ENCODE results near the gene MYBBP1A. TPM values are rescaled to one million over a fixed set of nuclear protein-coding genes. Genes with fewer than 3 reads are reported as not detected.
"Not testable (repeated sequence)": the region's sequence is repeated elsewhere in the genome, so short reads cannot be mapped to it uniquely, and the experiment has no call there.

The MYBBP1A gene
- total RNA-seq, 5 donors from 2014 or later (not counting 1 experiment from before 2014, with no cell fraction given) = 57.0 to 102 (median 94.2) TPM

- peaks cover 20 to 29% of the 10 kb centered on the region in 2 donors for H3K27me3 Mint-ChIP-seq
- H3K27me3 ChIP-seq (replicated peaks in 1 of 2; ENCODE audit: control insufficient read depth in 2 of 2, extremely low read depth in 1 of 2, insufficient read depth in 2 of 2, low read length in 1 of 2) = peaks cover 0 to 54% of the 10 kb centered on the region in 2 experiments
- H3K4me3 ChIP-seq (ENCODE audit: control insufficient read depth in 1 of 2, extremely low read depth in 1 of 2, low read length in 1 of 2); H3K4me1 ChIP-seq (ENCODE audit: control insufficient read depth in 1 of 2, extremely low read depth in 1 of 2, insufficient read depth in 2 of 2, low read length in 2 of 2); POLR2A ChIA-PET; H3K27ac Mint-ChIP-seq; H3K27ac ChIP-seq (ENCODE audit: low read length); H3K36me3 Mint-ChIP-seq; CTCF ChIA-PET; H3K36me3 ChIP-seq (ENCODE audit: control insufficient read depth in 2 of 2, extremely low read depth in 1 of 2, insufficient read depth in 1 of 2, low read length in 1 of 2); H3K9me3 Mint-ChIP-seq; H3K9me3 ChIP-seq; ATAC-seq (replicated peaks in 1 of 4); DNase-seq; H3K4me3 Mint-ChIP-seq; H3K4me1 Mint-ChIP-seq: not testable (repeated sequence)
- 71% methylated on average over 10 of the region's 11 CpGs for WGBS (ENCODE audit: insufficient coverage)
These were observed 34.9 kb upstream of the MYBBP1A start for GRCh38 chr17:4590042-4590441.

DNA sequence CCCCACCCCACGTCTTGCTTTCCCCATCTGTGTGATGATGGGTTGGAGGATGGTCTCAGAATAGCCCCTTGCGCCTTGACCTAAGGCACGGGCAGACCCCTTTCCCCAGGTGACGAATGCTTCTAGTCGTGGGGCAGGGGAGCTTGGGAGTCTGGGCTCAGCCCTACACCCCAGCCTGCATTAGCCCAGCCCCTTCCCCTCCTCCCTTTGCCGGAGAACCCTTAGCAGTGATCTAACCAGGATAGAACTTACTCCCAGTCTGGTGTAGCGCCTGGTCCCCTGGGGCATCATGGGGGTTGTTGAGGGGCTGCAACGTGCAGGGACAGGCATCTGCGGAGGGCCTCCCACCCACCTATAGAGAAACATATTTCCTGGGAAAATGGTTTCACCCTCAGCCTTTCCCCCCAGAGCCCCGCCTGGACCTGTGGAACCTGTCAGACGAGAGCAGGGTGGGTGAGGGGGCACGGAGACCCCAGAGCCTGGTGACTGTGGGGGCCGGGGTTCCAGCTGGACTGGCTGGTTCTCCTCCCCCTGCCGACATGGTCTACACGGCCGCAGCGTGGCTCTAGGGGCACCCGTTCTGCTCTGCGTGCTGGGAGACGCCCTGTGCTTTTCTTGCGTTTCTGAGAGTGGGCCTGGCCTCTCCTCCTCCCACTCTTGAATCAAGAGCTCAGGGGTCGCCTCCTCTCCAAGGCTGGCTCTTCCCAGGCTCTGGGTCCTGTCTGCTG, 33.9 kb upstream of the MYBBP1A start:
- Histone ChIP-seq H3K4me1 (ENCODE audit: control insufficient read depth in 1 of 2, extremely low read depth in 1 of 2, insufficient read depth in 2 of 2, low read length in 2 of 2) (peaks cover 0 to 2% of the 10 kb centered on the region in 2 experiments), H3K9me3 (no peaks in the 10 kb centered on the region), H3K27me3 (replicated peaks in 1 of 2; ENCODE audit: control insufficient read depth in 2 of 2, extremely low read depth in 1 of 2, insufficient read depth in 2 of 2, low read length in 1 of 2) (peaks cover 0 to 52% of the 10 kb centered on the region in 2 experiments), H3K36me3 (ENCODE audit: control insufficient read depth in 2 of 2, extremely low read depth in 1 of 2, insufficient read depth in 1 of 2, low read length in 1 of 2) (no peaks in the 10 kb centered on the region), H3K27ac (ENCODE audit: low read length) (no peak overlapping the region), H3K4me3 (ENCODE audit: control insufficient read depth in 1 of 2, extremely low read depth in 1 of 2, low read length in 1 of 2) (no peak overlapping the region)
- no peak for DNase-seq
- H3K4me3 Mint-ChIP-seq = no peak overlapping the region
- no peak for ATAC-seq (replicated peaks in 1 of 4)
- WGBS (ENCODE audit: insufficient coverage) = 73% methylated on average over 15 of the region's 22 CpGs
- peaks cover 0 to 5% (median 0%) of the 10 kb centered on the region in 3 donors for H3K4me1 Mint-ChIP-seq
- ChIA-PET POLR2A (no interaction called here), CTCF (no interaction called here)
- no peaks in the 10 kb centered on the region for H3K9me3 Mint-ChIP-seq
- H3K36me3 Mint-ChIP-seq = no peaks in the 10 kb centered on the region
- no peak overlapping the region for H3K27ac Mint-ChIP-seq
- H3K27me3 Mint-ChIP-seq = peaks cover 20 to 29% of the 10 kb centered on the region in 2 donors

DNA sequence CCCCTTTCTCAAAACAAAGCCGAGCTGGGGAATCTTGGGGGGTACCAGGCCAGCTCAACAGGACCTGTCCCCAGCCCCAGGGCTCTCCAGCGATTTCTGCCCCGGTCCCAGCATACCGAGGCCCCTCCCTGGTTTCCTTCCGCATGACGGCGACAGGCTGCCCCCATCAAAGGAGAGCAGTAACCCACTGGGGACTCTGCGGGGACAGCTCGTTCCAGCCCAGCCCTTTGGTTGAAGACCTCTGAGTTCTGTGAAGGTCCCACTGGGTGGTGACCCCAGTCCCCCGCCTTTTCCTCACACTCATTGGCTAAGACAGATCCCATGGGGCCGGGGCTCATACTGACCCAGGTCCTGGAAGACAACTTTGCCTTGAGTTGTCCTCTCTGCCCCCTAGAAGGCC, 33.2 kb upstream of the MYBBP1A start:
- peaks cover 2 to 9% (median 6%) of the 10 kb centered on the region in 3 donors for H3K4me1 Mint-ChIP-seq
- H3K27me3 Mint-ChIP-seq = peaks cover 26 to 35% of the 10 kb centered on the region in 2 donors
- ChIA-PET POLR2A (no interaction called here), CTCF (no interaction called here)
- H3K9me3 ChIP-seq = no peaks in the 10 kb centered on the region
- H3K4me1 ChIP-seq (ENCODE audit: control insufficient read depth in 1 of 2, extremely low read depth in 1 of 2, insufficient read depth in 2 of 2, low read length in 2 of 2) = peaks cover 0 to 5% of the 10 kb centered on the region in 2 experiments
- no peaks in the 10 kb centered on the region for H3K36me3 ChIP-seq (ENCODE audit: control insufficient read depth in 2 of 2, extremely low read depth in 1 of 2, insufficient read depth in 1 of 2, low read length in 1 of 2)
- ATAC-seq (replicated peaks in 1 of 4) (no peak), DNase-seq (no peak)
- H3K4me3 Mint-ChIP-seq = no peak overlapping the region
- no peaks in the 10 kb centered on the region for H3K36me3 Mint-ChIP-seq
- H3K27ac Mint-ChIP-seq = no peak overlapping the region
- 64% methylated on average over 10 of the region's 11 CpGs for WGBS (ENCODE audit: insufficient coverage)
- no peaks in the 10 kb centered on the region for H3K9me3 Mint-ChIP-seq
- H3K27ac ChIP-seq (ENCODE audit: low read length) = no peak overlapping the region
- H3K4me3 ChIP-seq (ENCODE audit: control insufficient read depth in 1 of 2, extremely low read depth in 1 of 2, low read length in 1 of 2) = no peak overlapping the region
- peaks cover 0 to 57% of the 10 kb centered on the region in 2 experiments for H3K27me3 ChIP-seq (replicated peaks in 1 of 2; ENCODE audit: control insufficient read depth in 2 of 2, extremely low read depth in 1 of 2, insufficient read depth in 2 of 2, low read length in 1 of 2)

GRCh38 chr17:4587803-4588202, 32.6 kb upstream of the MYBBP1A start:
- POLR2A ChIA-PET = no interaction called here
- CTCF ChIA-PET = no interaction called here

GRCh38 chr17:4587195-4587594, 32.0 kb upstream of the MYBBP1A start:
- ATAC-seq (replicated peaks in 1 of 4) = no peak
- Histone ChIP-seq H3K27ac (ENCODE audit: low read length) (no peak overlapping the region), H3K4me1 (ENCODE audit: control insufficient read depth in 1 of 2, extremely low read depth in 1 of 2, insufficient read depth in 2 of 2, low read length in 2 of 2) (peaks cover 0 to 5% of the 10 kb centered on the region in 2 experiments), H3K36me3 (ENCODE audit: control insufficient read depth in 2 of 2, extremely low read depth in 1 of 2, insufficient read depth in 1 of 2, low read length in 1 of 2) (no peaks in the 10 kb centered on the region), H3K27me3 (replicated peaks in 1 of 2; ENCODE audit: control insufficient read depth in 2 of 2, extremely low read depth in 1 of 2, insufficient read depth in 2 of 2, low read length in 1 of 2) (peaks cover 7 to 61% of the 10 kb centered on the region in 2 experiments), H3K9me3 (no peaks in the 10 kb centered on the region), H3K4me3 (ENCODE audit: control insufficient read depth in 1 of 2, extremely low read depth in 1 of 2, low read length in 1 of 2) (no peak overlapping the region)
- Mint-ChIP-seq H3K9me3 (no peaks in the 10 kb centered on the region), H3K27me3 (peaks cover 29 to 41% of the 10 kb centered on the region in 2 donors), H3K36me3 (no peaks in the 10 kb centered on the region), H3K4me3 (no peak overlapping the region), H3K4me1 (peaks cover 2 to 12% (median 6%) of the 10 kb centered on the region in 3 donors), H3K27ac (no peak overlapping the region)
- WGBS (ENCODE audit: insufficient coverage) = 93% methylated on average over 4 of the region's 7 CpGs
- ChIA-PET CTCF (no interaction called here), POLR2A (no interaction called here)
- no peak for DNase-seq

More at GRCh38 chr17:4587803-4588202, 32.6 kb upstream of the MYBBP1A start:
- peaks cover 29 to 40% of the 10 kb centered on the region in 2 donors for H3K27me3 Mint-ChIP-seq
- H3K9me3 Mint-ChIP-seq = no peaks in the 10 kb centered on the region
- no peak overlapping the region for H3K27ac Mint-ChIP-seq
- Histone ChIP-seq H3K27ac (ENCODE audit: low read length) (no peak overlapping the region), H3K9me3 (no peaks in the 10 kb centered on the region), H3K27me3 (replicated peaks in 1 of 2; ENCODE audit: control insufficient read depth in 2 of 2, extremely low read depth in 1 of 2, insufficient read depth in 2 of 2, low read length in 1 of 2) (peaks cover 3 to 59% of the 10 kb centered on the region in 2 experiments), H3K4me3 (ENCODE audit: control insufficient read depth in 1 of 2, extremely low read depth in 1 of 2, low read length in 1 of 2) (no peak overlapping the region), H3K4me1 (ENCODE audit: control insufficient read depth in 1 of 2, extremely low read depth in 1 of 2, insufficient read depth in 2 of 2, low read length in 2 of 2) (peaks cover 0 to 5% of the 10 kb centered on the region in 2 experiments), H3K36me3 (ENCODE audit: control insufficient read depth in 2 of 2, extremely low read depth in 1 of 2, insufficient read depth in 1 of 2, low read length in 1 of 2) (no peaks in the 10 kb centered on the region)
- no peak overlapping the region for H3K4me3 Mint-ChIP-seq
- DNase-seq (no peak), ATAC-seq (replicated peaks in 1 of 4) (no peak)
- H3K36me3 Mint-ChIP-seq = no peaks in the 10 kb centered on the region
- 71% methylated on average over 3 of the region's 9 CpGs for WGBS (ENCODE audit: insufficient coverage)
- peaks cover 2 to 12% (median 6%) of the 10 kb centered on the region in 3 donors for H3K4me1 Mint-ChIP-seq

GRCh38 chr17:4586043-4586442, 30.9 kb upstream of the MYBBP1A start:
- DNase-seq = no peak
- H3K36me3 ChIP-seq (ENCODE audit: control insufficient read depth in 2 of 2, extremely low read depth in 1 of 2, insufficient read depth in 1 of 2, low read length in 1 of 2) = no peaks in the 10 kb centered on the region
- H3K4me3 ChIP-seq (ENCODE audit: control insufficient read depth in 1 of 2, extremely low read depth in 1 of 2, low read length in 1 of 2) = no peak overlapping the region
- ChIA-PET POLR2A (interaction anchor here in 1 of 2 donors (0.5 kb wide), 1 partner anchor 922 kb away, joined by 3 read pairs; no protein-coding TSS in a partner anchor), CTCF (interaction anchor here in 1 of 2 donors (0.6 kb wide), 1 partner anchor 210 kb away, joined by 3 read pairs; the partner anchor contains the start of gene PSMB6)
- ATAC-seq (replicated peaks in 1 of 4) = no peak
- H3K9me3 ChIP-seq = no peaks in the 10 kb centered on the region
- WGBS (ENCODE audit: insufficient coverage) = 86% methylated on average over 8 of the region's 9 CpGs
- H3K27ac ChIP-seq (ENCODE audit: low read length) = no peak overlapping the region
- Mint-ChIP-seq H3K36me3 (no peaks in the 10 kb centered on the region), H3K27ac (no peak overlapping the region), H3K4me1 (peaks cover 2 to 12% (median 6%) of the 10 kb centered on the region in 3 donors), H3K9me3 (no peaks in the 10 kb centered on the region), H3K27me3 (peaks cover 29 to 51% of the 10 kb centered on the region in 2 donors), H3K4me3 (peak overlapping the region; percentile 28 to 67 (median 32))
- H3K4me1 ChIP-seq (ENCODE audit: control insufficient read depth in 1 of 2, extremely low read depth in 1 of 2, insufficient read depth in 2 of 2, low read length in 2 of 2) = peaks cover 0 to 5% of the 10 kb centered on the region in 2 experiments
- peaks cover 7 to 65% of the 10 kb centered on the region in 2 experiments for H3K27me3 ChIP-seq (replicated peaks in 1 of 2; ENCODE audit: control insufficient read depth in 2 of 2, extremely low read depth in 1 of 2, insufficient read depth in 2 of 2, low read length in 1 of 2)

Measured in T-cell (primary cell).